ENCODE measurements around the gene PSMD13.
"Not testable (repeated sequence)": the region's sequence is repeated elsewhere in the genome, so short reads cannot be mapped to it uniquely, and the experiment has no call there.

Gene PSMD13

DNA sequence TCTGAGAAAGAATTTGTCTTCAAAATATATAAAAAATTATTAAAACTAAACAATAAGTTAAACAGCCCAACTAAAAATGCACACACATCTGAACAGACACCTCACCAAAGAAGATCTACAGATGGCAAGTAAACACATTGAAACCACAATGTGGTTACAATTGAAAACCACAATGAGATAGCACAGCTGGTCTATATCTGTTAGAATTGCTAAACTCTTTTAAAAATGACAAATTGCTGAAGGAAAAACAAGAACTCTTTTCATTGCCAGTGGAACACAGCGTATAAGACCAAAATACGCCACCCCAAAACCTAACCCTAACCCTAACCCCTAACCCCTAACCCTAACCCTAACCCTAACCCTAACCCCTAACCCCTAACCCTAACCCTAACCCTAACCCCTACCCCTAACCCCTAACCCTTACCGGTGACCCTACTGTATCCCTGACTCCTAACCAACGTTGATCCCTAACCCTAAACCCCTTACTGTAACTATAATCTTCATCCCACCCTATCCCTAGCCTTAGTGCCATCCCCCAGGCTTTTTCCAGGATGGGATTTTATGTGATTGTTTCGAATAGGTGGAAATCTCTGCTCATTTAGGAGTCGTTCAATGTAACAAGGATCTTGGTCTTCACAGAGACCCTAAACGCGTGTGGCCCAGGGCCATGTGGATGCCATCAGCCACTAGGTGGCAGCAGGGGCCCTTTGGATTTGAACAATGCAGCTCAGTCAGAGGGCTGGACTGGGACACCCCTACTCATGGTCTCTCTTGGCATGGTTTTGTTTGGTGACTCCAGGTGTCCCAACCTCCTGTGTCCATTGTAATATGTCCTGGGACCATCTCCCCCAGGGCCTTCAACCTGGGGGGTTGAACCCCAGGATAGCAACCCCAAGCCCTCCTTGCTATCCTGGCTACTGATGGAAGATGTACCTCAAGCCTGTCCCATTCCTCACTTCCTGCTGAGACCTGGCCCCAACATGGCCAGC, 45.0 kb upstream of the PSMD13 start:
- H3K36me3 ChIP-seq (ENCODE audit: control insufficient read depth, low read length); H3K79me2 ChIP-seq (ENCODE audit: control insufficient read depth, low read length); H3F3A ChIP-seq (ENCODE audit: control insufficient read depth, insufficient read depth); H3K4me3 ChIP-seq (ENCODE audit: low read length); H3K4me1 ChIP-seq (ENCODE audit: control insufficient read depth, low read length); H3K27me3 ChIP-seq (ENCODE audit: control insufficient read depth, low read length); H3K4me2 ChIP-seq (ENCODE audit: low read length); H4K20me1 ChIP-seq (ENCODE audit: control insufficient read depth, insufficient read depth, low read depth, low read length); H3K9me3 ChIP-seq (ENCODE audit: control insufficient read depth, insufficient read depth, low read length); H3K27ac ChIP-seq (ENCODE audit: low read depth, low read length); H3K9me2 ChIP-seq (replicated peaks; ENCODE audit: control insufficient read depth, low read length): not testable (repeated sequence)
- TF ChIP-seq, protein P1, sequence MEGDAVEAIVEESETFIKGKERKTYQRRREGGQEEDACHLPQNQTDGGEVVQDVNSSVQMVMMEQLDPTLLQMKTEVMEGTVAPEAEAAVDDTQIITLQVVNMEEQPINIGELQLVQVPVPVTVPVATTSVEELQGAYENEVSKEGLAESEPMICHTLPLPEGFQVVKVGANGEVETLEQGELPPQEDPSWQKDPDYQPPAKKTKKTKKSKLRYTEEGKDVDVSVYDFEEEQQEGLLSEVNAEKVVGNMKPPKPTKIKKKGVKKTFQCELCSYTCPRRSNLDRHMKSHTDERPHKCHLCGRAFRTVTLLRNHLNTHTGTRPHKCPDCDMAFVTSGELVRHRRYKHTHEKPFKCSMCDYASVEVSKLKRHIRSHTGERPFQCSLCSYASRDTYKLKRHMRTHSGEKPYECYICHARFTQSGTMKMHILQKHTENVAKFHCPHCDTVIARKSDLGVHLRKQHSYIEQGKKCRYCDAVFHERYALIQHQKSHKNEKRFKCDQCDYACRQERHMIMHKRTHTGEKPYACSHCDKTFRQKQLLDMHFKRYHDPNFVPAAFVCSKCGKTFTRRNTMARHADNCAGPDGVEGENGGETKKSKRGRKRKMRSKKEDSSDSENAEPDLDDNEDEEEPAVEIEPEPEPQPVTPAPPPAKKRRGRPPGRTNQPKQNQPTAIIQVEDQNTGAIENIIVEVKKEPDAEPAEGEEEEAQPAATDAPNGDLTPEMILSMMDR (IDR thresholded peaks at IDR 0.05; ENCODE audit: low read depth, low read length, poor library complexity, severe bottlenecking) = peak; percentile 40

DNA sequence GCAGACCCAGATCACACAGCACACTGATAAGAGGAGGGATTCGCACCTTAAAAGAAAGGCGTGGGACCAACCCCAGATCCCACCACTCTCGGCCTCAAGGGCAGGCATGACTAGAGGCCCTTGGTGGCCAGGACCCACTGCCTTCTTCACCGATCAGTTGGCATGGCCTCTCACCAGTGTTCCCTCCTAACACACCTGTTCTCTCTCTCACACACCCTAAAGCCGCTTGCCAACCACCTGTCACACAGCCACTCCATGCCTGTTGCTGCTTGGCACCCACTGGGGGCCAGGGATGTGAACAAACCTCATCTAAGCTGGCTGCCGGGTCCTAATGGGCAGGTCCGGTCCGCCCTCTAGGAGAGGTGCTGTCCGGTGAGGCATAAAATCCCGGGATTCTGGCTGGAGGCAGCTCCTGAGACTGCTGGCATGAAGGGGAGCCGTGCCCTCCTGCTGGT, 44.1 kb upstream of the PSMD13 start, which contains the start of gene SCGB1C1:
Gene SCGB1C1, plus strand, starts transcription at position 405 of the 455 bp plus-strand sequence. Its CDS starts 22 bp downstream, at position 427.
- not testable (repeated sequence) for H3K79me2 ChIP-seq (ENCODE audit: control insufficient read depth, low read length); H3F3A ChIP-seq (ENCODE audit: control insufficient read depth, insufficient read depth); H3K4me1 ChIP-seq (ENCODE audit: control insufficient read depth, low read length); H3K9me2 ChIP-seq (replicated peaks; ENCODE audit: control insufficient read depth, low read length); H4K20me1 ChIP-seq (ENCODE audit: control insufficient read depth, insufficient read depth, low read depth, low read length); H3K27me3 ChIP-seq (ENCODE audit: control insufficient read depth, low read length); H3K27ac ChIP-seq (ENCODE audit: low read depth, low read length); H3K36me3 ChIP-seq (ENCODE audit: control insufficient read depth, low read length); H3K9me3 ChIP-seq (ENCODE audit: control insufficient read depth, insufficient read depth, low read length); H3K4me3 ChIP-seq (ENCODE audit: low read length); H3K4me2 ChIP-seq (ENCODE audit: low read length)

DNA sequence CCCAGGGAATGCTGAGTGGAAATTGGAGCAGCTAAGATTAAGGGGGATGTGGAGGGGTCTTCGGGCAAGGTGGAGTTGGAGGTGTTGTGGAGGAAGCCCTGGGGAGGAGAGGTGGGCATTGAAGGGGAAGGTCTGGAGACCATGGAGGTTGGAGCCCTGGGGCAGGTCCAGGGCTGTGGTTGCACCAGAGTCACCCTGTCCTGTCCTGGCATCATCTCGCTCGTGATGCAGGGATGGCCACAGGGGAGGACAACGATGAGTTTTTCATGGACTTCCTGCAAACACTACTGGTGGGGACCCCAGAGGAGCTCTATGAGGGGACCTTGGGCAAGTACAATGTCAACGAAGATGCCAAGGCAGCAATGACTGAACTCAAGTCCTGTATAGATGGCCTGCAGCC, 43.3 kb upstream of the PSMD13 start:
- H3K36me3 ChIP-seq (ENCODE audit: control insufficient read depth, low read length); H3K27ac ChIP-seq (ENCODE audit: low read depth, low read length); H3K4me2 ChIP-seq (ENCODE audit: low read length); H3K9me2 ChIP-seq (replicated peaks; ENCODE audit: control insufficient read depth, low read length); H4K20me1 ChIP-seq (ENCODE audit: control insufficient read depth, insufficient read depth, low read depth, low read length); H3K4me3 ChIP-seq (ENCODE audit: low read length); H3K4me1 ChIP-seq (ENCODE audit: control insufficient read depth, low read length); H3K79me2 ChIP-seq (ENCODE audit: control insufficient read depth, low read length); H3K9me3 ChIP-seq (ENCODE audit: control insufficient read depth, insufficient read depth, low read length); H3K27me3 ChIP-seq (ENCODE audit: control insufficient read depth, low read length); H3F3A ChIP-seq (ENCODE audit: control insufficient read depth, insufficient read depth): not testable (repeated sequence)

DNA sequence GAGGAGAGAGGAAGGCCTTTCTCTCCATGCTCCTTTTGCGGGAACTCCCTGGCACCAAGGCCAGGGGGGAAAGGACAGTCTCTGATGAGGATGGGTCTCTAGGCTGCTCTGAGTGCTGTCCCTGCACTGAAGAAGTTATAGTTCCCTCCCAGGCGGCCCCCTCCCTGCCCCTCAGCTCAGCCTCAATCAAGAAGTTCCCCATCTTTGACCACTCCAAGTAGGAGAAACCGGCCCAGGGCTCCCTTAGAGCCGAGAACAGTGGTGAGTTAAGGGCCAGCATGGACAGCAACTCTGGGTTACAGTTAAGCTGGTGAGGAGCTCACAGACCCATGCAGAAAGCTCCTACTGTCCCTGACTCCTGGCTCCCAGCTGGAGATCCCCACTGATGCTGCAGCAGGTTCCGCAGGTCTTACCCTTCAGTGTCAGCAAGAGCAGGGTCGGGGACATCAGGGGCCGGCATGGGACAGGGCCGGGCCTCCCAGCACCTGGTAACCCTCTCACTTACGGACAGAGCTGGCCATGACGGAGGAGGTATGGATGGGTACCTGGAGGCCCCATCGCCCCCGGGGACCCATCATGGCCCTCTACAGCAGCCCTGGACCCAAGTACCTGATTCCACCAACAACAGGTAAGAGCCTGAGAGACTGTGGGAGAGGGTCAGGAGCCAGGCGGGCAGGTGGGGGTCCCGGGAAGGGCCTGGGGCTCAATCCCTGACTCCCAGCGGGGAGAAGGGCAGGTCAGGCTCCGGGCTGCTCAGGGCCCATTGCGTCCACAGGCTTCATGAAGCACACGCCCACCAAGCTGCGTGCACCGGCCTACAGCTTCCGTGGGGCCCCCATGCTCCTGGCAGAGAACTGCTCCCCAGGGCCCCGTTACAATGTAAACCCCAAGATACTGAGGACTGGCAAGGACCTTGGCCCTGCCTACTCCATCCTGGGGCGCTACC, 39.7 kb upstream of the PSMD13 start:
- Histone ChIP-seq H3K4me2 (ENCODE audit: low read length) (no peak overlapping the region), H3K79me2 (ENCODE audit: control insufficient read depth, low read length) (no peaks in the 10 kb centered on the region), H3K27ac (ENCODE audit: low read depth, low read length) (no peak overlapping the region), H3K9me3 (ENCODE audit: control insufficient read depth, insufficient read depth, low read length) (no peaks in the 10 kb centered on the region), H3K9me2 (replicated peaks; ENCODE audit: control insufficient read depth, low read length) (no peaks in the 10 kb centered on the region), H3K4me3 (ENCODE audit: low read length) (no peak overlapping the region), H3K4me1 (ENCODE audit: control insufficient read depth, low read length) (no peaks in the 10 kb centered on the region), H3F3A (ENCODE audit: control insufficient read depth, insufficient read depth) (no peaks in the 10 kb centered on the region), H4K20me1 (ENCODE audit: control insufficient read depth, insufficient read depth, low read depth, low read length) (no peaks in the 10 kb centered on the region), H3K27me3 (ENCODE audit: control insufficient read depth, low read length) (no peaks in the 10 kb centered on the region), H3K36me3 (ENCODE audit: control insufficient read depth, low read length) (no peaks in the 10 kb centered on the region)
- TF ChIP-seq, protein P1 (IDR thresholded peaks at IDR 0.05; ENCODE audit: low read depth, low read length, poor library complexity, severe bottlenecking) = no peak
- TF ChIP-seq EZH2phosphoT487 (IDR thresholded peaks at IDR 0.05; ENCODE audit: borderline replicate concordance, low read length) = no peak
